HG03064 (cell line): ENCODE results near the gene SCNN1A.

Experiments used
- ATAC-seq: cut with Tn5 transposase; IDR thresholded peaks from one replicate; pipeline ENCODE4 v1.9.1; 2021; ENCODE audit warnings: low read depth; ENCODE audit not compliant: unreplicated experiment

The SCNN1A gene

GRCh38 chr12:6375269-6376078 lies at the start of gene SCNN1A:
Gene SCNN1A, minus strand, starts transcription at chr12:6375563. Its CDS starts 780 bp downstream, at chr12:6374783.
- no peak for ATAC-seq

GRCh38 chr12:6424866-6425265 lies 49.5 kb upstream of the SCNN1A start:
- no peak for ATAC-seq

- ATAC-seq = no peak
Observed at GRCh38 chr12:6424008-6424347, 48.6 kb upstream of the SCNN1A start.

GRCh38 chr12:6423267-6424007 lies 48.1 kb upstream of the SCNN1A start:
- ATAC-seq = no peak

GRCh38 chr12:6420364-6420763 lies 45.0 kb upstream of the SCNN1A start:
- ATAC-seq = no peak

- no peak for ATAC-seq
Observed at GRCh38 chr12:6418796-6419195, 43.4 kb upstream of the SCNN1A start.

- no peak for ATAC-seq
Observed at GRCh38 chr12:6416596-6416995, 41.2 kb upstream of the SCNN1A start.

- no peak for ATAC-seq
Observed at GRCh38 chr12:6407236-6407954, 32.0 kb upstream of the SCNN1A start.

GRCh38 chr12:6405963-6406362 lies 30.6 kb upstream of the SCNN1A start:
- ATAC-seq = no peak

GRCh38 chr12:6404390-6404789 lies 29.0 kb upstream of the SCNN1A start:
- no peak for ATAC-seq

- ATAC-seq = no peak
Observed at GRCh38 chr12:6399884-6400644, 24.7 kb upstream of the SCNN1A start.

GRCh38 chr12:6396031-6396430 lies 20.7 kb upstream of the SCNN1A start:
- no peak for ATAC-seq

GRCh38 chr12:6394398-6394797 lies 19.0 kb upstream of the SCNN1A start:
- no peak for ATAC-seq

- ATAC-seq = no peak
Observed at GRCh38 chr12:6393109-6393508, 17.7 kb upstream of the SCNN1A start.

GRCh38 chr12:6392504-6392903 lies 17.1 kb upstream of the SCNN1A start:
- no peak for ATAC-seq

- no peak for ATAC-seq
Observed at GRCh38 chr12:6391013-6391412, 15.7 kb upstream of the SCNN1A start.

GRCh38 chr12:6390084-6390799 lies 14.9 kb upstream of the SCNN1A start:
- no peak for ATAC-seq

GRCh38 chr12:6387541-6387940 lies 12.2 kb upstream of the SCNN1A start:
- ATAC-seq = no peak

GRCh38 chr12:6386491-6386890 lies 11.1 kb upstream of the SCNN1A start:
- no peak for ATAC-seq

GRCh38 chr12:6386038-6386437 lies 10.7 kb upstream of the SCNN1A start:
- ATAC-seq = no peak
